WTC11 (cell line): ENCODE measurements around the gene COX6A1.

Experiments
- CREB1 ChIP-seq: sonication (generic); formaldehyde crosslinking; IDR thresholded peaks from 2 replicates; pipeline ENCODE4 v1.8.0; 2023; ENCODE audit warnings: mild to moderate bottlenecking, missing genetic modification reagents
- CTCF ChIP-seq: fragments of 200-600 bp; IDR thresholded peaks from 2 replicates; pipeline ENCODE4 v1.8.0; 2022; ENCODE audit warnings: antibody characterized with exemption
- JUN ChIP-seq: sonication (generic); formaldehyde crosslinking; IDR thresholded peaks from 2 replicates; pipeline ENCODE4 v1.8.0; 2023; ENCODE audit warnings: mild to moderate bottlenecking, missing genetic modification reagents
- NR3C1 ChIP-seq: sonication (generic); formaldehyde crosslinking; conservative IDR thresholded peaks from 2 replicates; pipeline ENCODE4 v1.8.1; 2023; ENCODE audit warnings: low read depth, mild to moderate bottlenecking, missing genetic modification reagents
- RELA ChIP-seq: sonication (generic); formaldehyde crosslinking; IDR thresholded peaks from 2 replicates; pipeline ENCODE4 v1.8.1; 2022; ENCODE audit warnings: missing genetic modification reagents, mild to moderate bottlenecking, borderline replicate concordance
- SP1 ChIP-seq: sonication (generic); formaldehyde crosslinking; conservative IDR thresholded peaks from 2 replicates; pipeline ENCODE4 v1.8.1; 2022; ENCODE audit warnings: missing genetic modification reagents
- USF1 ChIP-seq: sonication (generic); formaldehyde crosslinking; IDR thresholded peaks from 2 replicates; pipeline ENCODE4 v1.8.0; 2022; ENCODE audit warnings: mild to moderate bottlenecking, missing genetic modification reagents
- ZNF416 ChIP-seq: fragments of 250-450 bp; sonication (Bioruptor Pico); IDR thresholded peaks from 2 replicates; pipeline ENCODE4 v1.9.0; 2021; ENCODE audit warnings: mild to moderate bottlenecking, inconsistent platforms
- TF ChIP-seq, protein P1 (sequence below): sonication (generic); formaldehyde crosslinking; IDR thresholded peaks from 2 replicates; pipeline ENCODE4 v1.8.1; 2023; ENCODE audit warnings: mild to moderate bottlenecking, moderate library complexity, missing genetic modification reagents
- TF ChIP-seq, protein P2 (sequence below): sonication (generic); formaldehyde crosslinking; IDR thresholded peaks from 2 replicates; pipeline ENCODE4 v1.8.1; 2022; ENCODE audit warnings: missing genetic modification reagents, borderline replicate concordance

GRCh38 chr12:120437735-120438494 is at the start of gene COX6A1:
- TF ChIP-seq RELA (no peak), ZNF416 (CRISPR knock-in tag) (no peak), CTCF (no peak), NR3C1 (no peak), USF1 (no peak), CREB1 (CRISPR knock-in tag) (no peak), JUN (CRISPR knock-in tag) (no peak), SP1 (CRISPR knock-in tag) (peak; percentile 67)
- TF ChIP-seq, protein P1, sequence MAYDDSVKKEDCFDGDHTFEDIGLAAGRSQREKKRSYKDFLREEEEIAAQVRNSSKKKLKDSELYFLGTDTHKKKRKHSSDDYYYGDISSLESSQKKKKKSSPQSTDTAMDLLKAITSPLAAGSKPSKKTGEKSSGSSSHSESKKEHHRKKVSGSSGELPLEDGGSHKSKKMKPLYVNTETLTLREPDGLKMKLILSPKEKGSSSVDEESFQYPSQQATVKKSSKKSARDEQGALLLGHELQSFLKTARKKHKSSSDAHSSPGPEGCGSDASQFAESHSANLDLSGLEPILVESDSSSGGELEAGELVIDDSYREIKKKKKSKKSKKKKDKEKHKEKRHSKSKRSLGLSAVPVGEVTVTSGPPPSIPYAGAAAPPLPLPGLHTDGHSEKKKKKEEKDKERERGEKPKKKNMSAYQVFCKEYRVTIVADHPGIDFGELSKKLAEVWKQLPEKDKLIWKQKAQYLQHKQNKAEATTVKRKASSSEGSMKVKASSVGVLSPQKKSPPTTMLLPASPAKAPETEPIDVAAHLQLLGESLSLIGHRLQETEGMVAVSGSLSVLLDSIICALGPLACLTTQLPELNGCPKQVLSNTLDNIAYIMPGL, result no peak
- TF ChIP-seq, protein P2, sequence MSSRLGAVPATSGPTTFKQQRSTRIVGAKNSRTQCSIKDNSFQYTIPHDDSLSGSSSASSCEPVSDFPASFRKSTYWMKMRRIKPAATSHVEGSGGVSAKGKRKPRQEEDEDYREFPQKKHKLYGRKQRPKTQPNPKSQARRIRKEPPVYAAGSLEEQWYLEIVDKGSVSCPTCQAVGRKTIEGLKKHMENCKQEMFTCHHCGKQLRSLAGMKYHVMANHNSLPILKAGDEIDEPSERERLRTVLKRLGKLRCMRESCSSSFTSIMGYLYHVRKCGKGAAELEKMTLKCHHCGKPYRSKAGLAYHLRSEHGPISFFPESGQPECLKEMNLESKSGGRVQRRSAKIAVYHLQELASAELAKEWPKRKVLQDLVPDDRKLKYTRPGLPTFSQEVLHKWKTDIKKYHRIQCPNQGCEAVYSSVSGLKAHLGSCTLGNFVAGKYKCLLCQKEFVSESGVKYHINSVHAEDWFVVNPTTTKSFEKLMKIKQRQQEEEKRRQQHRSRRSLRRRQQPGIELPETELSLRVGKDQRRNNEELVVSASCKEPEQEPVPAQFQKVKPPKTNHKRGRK (CRISPR knock-in tag), result no peak
